OCI-LY3 (cell line): ENCODE measurements around the gene HSDL2.
"Not testable (repeated sequence)": the region's sequence is repeated elsewhere in the genome, so short reads cannot be mapped to it uniquely, and the experiment has no call there.

Experiments used
- EZH2phosphoT487 ChIP-seq: fragments of 200-600 bp; shearing (Covaris generic); IDR thresholded peaks from 2 replicates; pipeline ENCODE4 v1.6.1; 2018; ENCODE audit warnings: antibody characterized with exemption, mixed run types, low read depth
- TF ChIP-seq, protein P1 (sequence below): fragments of 200-600, 300-600 bp; sonication (generic); IDR thresholded peaks from 2 replicates; pipeline ENCODE4 v1.5.1; 2014; ENCODE audit warnings: antibody characterized with exemption, low read length, low read depth

DNA sequence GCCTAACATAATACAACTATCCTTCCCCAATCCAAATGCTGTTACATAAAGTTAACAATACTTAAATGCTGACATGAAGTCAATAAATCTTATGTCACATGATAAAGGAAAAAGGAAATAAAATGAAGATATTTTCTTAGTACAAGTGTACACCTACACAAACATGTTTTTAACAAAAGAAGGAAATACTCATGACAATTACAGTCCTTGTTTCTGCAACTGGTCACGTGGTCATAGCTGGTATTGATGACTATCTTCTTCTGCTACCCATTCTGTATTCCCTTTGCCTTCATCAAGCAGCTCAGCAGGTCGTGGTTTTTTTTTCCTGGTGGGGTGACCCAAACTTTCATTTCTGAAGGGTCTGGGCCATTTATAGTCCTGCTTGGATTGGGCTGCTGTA lies 6.2 kb upstream of the HSDL2 start:
- TF ChIP-seq, protein P1, sequence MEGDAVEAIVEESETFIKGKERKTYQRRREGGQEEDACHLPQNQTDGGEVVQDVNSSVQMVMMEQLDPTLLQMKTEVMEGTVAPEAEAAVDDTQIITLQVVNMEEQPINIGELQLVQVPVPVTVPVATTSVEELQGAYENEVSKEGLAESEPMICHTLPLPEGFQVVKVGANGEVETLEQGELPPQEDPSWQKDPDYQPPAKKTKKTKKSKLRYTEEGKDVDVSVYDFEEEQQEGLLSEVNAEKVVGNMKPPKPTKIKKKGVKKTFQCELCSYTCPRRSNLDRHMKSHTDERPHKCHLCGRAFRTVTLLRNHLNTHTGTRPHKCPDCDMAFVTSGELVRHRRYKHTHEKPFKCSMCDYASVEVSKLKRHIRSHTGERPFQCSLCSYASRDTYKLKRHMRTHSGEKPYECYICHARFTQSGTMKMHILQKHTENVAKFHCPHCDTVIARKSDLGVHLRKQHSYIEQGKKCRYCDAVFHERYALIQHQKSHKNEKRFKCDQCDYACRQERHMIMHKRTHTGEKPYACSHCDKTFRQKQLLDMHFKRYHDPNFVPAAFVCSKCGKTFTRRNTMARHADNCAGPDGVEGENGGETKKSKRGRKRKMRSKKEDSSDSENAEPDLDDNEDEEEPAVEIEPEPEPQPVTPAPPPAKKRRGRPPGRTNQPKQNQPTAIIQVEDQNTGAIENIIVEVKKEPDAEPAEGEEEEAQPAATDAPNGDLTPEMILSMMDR, result not testable (repeated sequence)
- not testable (repeated sequence) for TF ChIP-seq EZH2phosphoT487
